Chondrocyte (in vitro differentiated cells): ENCODE results near the gene KCNH6. TPM values are rescaled to one million over a fixed set of nuclear protein-coding genes. Genes with fewer than 3 reads are reported as not detected.

ENCODE experiments used
- DNase-seq: peaks from one replicate; pipeline ENCODE4 v3.0.0; 2021; ENCODE audit warnings: mixed read lengths, low spot score
- H3K27ac Mint-ChIP-seq: one replicate; pipeline ENCODE4 v1.8.0; 2021; ENCODE audit warnings: mild to moderate bottlenecking, moderate library complexity, mixed read lengths; ENCODE audit not compliant: unreplicated experiment
- H3K27me3 Mint-ChIP-seq: 2 replicates; pipeline ENCODE4 v1.8.0; 2021; ENCODE audit warnings: low read depth, mixed read lengths
- H3K36me3 Mint-ChIP-seq: 2 replicates; pipeline ENCODE4 v1.8.0; 2021; ENCODE audit warnings: low read depth, mixed read lengths
- H3K4me1 Mint-ChIP-seq: 2 replicates; pipeline ENCODE4 v1.8.0; 2021; ENCODE audit warnings: low read depth, mild to moderate bottlenecking, mixed read lengths
- H3K4me3 Mint-ChIP-seq: one replicate; pipeline ENCODE4 v1.8.0; 2021; ENCODE audit warnings: mild to moderate bottlenecking, moderate library complexity, mixed read lengths; ENCODE audit not compliant: unreplicated experiment
- H3K9me3 Mint-ChIP-seq: 2 replicates; pipeline ENCODE4 v1.8.0; 2021; ENCODE audit warnings: low read depth, mixed read lengths
- total RNA-seq: library from RNA; stranded (reverse); gene quantifications from 3 replicates; pipeline ENCODE4 v1.2.1, GENCODE V29; 2021
- TF ChIP-seq, protein P1 (sequence below): fragments of 200-600 bp; sonication (generic); IDR thresholded peaks from 2 replicates; pipeline ENCODE4 v1.5.0; 2021; ENCODE audit warnings: antibody characterized with exemption, mild to moderate bottlenecking, moderate library complexity

Gene KCNH6
- total RNA-seq, 1 donor from 2014 or later, result not detected

DNA sequence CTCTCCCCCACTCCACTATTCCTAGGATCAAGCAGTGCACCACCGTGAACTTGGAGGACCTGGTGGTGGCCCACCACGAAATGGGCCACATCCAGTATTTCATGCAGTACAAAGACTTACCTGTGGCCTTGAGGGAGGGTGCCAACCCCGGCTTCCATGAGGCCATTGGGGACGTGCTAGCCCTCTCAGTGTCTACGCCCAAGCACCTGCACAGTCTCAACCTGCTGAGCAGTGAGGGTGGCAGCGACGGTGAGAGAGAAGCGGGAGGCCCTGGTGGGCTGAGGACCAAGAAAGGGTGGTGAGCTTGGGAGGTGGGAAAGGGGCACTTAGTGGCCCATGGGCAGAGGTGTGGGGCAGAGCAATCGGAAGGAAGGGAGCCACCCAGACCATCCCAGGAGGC is 29.7 kb upstream of the KCNH6 start:
- no peak for DNase-seq
- TF ChIP-seq, protein P1, sequence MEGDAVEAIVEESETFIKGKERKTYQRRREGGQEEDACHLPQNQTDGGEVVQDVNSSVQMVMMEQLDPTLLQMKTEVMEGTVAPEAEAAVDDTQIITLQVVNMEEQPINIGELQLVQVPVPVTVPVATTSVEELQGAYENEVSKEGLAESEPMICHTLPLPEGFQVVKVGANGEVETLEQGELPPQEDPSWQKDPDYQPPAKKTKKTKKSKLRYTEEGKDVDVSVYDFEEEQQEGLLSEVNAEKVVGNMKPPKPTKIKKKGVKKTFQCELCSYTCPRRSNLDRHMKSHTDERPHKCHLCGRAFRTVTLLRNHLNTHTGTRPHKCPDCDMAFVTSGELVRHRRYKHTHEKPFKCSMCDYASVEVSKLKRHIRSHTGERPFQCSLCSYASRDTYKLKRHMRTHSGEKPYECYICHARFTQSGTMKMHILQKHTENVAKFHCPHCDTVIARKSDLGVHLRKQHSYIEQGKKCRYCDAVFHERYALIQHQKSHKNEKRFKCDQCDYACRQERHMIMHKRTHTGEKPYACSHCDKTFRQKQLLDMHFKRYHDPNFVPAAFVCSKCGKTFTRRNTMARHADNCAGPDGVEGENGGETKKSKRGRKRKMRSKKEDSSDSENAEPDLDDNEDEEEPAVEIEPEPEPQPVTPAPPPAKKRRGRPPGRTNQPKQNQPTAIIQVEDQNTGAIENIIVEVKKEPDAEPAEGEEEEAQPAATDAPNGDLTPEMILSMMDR, result no peak
- peaks cover under 1% of the 10 kb centered on the region for H3K4me1 Mint-ChIP-seq
- H3K27ac Mint-ChIP-seq, result no peak overlapping the region
- peaks cover 26% of the 10 kb centered on the region for H3K27me3 Mint-ChIP-seq
- no peaks in the 10 kb centered on the region for H3K9me3 Mint-ChIP-seq
- no peaks in the 10 kb centered on the region for H3K36me3 Mint-ChIP-seq
- no peak overlapping the region for H3K4me3 Mint-ChIP-seq

DNA sequence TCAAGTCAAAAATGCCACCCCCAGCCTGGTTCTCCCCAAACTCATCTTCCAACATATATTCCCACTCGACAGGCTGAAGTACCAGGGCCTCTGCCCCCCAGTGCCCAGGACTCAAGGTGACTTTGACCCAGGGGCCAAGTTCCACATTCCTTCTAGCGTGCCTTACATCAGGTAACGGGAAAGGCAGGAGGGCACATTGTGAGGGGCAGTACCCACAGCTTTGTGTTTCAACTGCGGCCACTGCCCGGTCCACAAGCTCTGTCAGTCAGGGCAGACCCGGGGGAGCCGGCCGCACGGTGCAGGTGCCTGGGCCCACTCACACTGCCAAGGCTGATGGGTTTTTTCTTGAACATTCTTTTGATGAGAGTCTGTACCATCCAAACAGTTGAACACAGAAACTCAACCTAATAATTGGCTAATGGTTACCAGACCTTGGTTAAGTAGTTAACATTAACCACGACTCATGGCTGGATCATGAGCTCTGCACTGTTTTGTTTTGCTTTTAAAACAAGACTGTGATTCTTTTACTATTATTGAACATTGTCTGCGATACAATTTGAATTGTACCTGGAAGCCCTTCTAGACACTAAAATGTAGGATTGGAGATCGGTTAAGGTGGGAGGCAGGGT is 28.7 kb upstream of the KCNH6 start:
- DNase-seq, result peak; percentile 61
- Mint-ChIP-seq H3K4me3 (no peak overlapping the region), H3K9me3 (no peaks in the 10 kb centered on the region), H3K27me3 (peaks cover 21% of the 10 kb centered on the region), H3K4me1 (peaks cover 5% of the 10 kb centered on the region), H3K36me3 (no peaks in the 10 kb centered on the region), H3K27ac (no peak overlapping the region)
- TF ChIP-seq, protein P1, result no peak

DNA sequence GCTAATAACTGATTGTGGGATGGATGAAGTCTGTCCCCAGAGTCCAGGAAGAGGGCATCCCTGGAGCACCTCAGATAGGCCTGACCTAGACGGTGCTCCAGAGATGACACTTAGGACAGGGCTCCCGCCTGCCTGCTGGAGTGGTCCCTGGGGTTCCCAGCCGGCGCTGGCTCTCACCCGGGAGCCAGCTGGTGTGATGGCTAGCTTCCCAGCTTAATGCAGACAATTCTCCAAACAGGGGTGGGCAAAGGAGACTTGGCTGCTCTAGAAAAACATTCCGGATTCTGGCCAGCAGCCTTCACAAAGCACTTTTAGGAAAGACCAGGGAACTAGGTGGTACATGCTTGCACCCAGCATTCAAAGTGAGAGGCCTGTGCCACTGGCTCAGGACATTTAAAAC is 27.7 kb upstream of the KCNH6 start:
- H3K9me3 Mint-ChIP-seq, result no peaks in the 10 kb centered on the region
- peaks cover 14% of the 10 kb centered on the region for H3K27me3 Mint-ChIP-seq
- H3K4me3 Mint-ChIP-seq, result no peak overlapping the region
- peaks cover 5% of the 10 kb centered on the region for H3K4me1 Mint-ChIP-seq
- H3K36me3 Mint-ChIP-seq, result no peaks in the 10 kb centered on the region
- no peak overlapping the region for H3K27ac Mint-ChIP-seq
- TF ChIP-seq, protein P1, result no peak
- DNase-seq, result no peak

GRCh38 chr17:63496177-63496576 is 27.0 kb upstream of the KCNH6 start:
- Mint-ChIP-seq H3K4me1 (peaks cover 5% of the 10 kb centered on the region), H3K27ac (no peak overlapping the region), H3K4me3 (no peak overlapping the region), H3K27me3 (peaks cover 19% of the 10 kb centered on the region), H3K9me3 (no peaks in the 10 kb centered on the region), H3K36me3 (no peaks in the 10 kb centered on the region)
- TF ChIP-seq, protein P1, result no peak
- DNase-seq, result no peak

- Mint-ChIP-seq H3K27me3 (peaks cover 20% of the 10 kb centered on the region), H3K9me3 (no peaks in the 10 kb centered on the region), H3K4me1 (peaks cover 5% of the 10 kb centered on the region), H3K36me3 (no peaks in the 10 kb centered on the region), H3K4me3 (no peak overlapping the region), H3K27ac (no peak overlapping the region)
- no peak for DNase-seq
- TF ChIP-seq, protein P1, result no peak
Measured at GRCh38 chr17:63496663-63497400, 26.3 kb upstream of the KCNH6 start.
